GM12864 (cell line): ENCODE data around the gene ZNF546.

Experiments used
- DNase-seq: peaks from one replicate; pipeline ENCODE4 v3.0.0-alpha.2; 2011; ENCODE audit warnings: low read depth
- H3K4me3 ChIP-seq: 2 replicates; pipeline ENCODE4 v1.5.1; 2011; ENCODE audit warnings: mild to moderate bottlenecking, low read depth, low read length, control low read depth
- TF ChIP-seq, protein P1 (sequence below): IDR thresholded peaks from 2 replicates; pipeline ENCODE4 v1.5.1; 2011; ENCODE audit warnings: low read depth, mild to moderate bottlenecking, moderate library complexity, low read length, control low read depth, inconsistent platforms; ENCODE audit errors: missing control alignments

ZNF546 gene

DNA sequence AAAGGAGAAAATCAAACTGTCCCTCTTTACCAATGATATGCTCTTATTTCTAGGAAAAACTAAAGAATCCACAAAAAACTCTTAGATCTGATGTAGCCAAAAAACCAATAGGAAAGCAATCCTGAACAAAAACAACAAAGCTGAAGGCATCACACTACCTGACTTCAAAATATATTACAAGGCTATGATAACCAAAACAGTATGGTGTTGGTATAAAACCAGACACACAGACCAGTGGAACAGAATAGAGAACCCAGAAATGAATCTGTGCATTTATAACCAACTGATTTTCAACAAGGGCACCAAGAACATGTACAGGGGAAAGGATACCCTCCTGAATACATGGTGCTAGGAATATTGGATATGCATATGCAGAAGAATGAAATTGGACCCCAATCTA is 9.7 kb upstream of the ZNF546 start:
- no peak overlapping the region for H3K4me3 ChIP-seq
- DNase-seq, result no peak
- TF ChIP-seq, protein P1, sequence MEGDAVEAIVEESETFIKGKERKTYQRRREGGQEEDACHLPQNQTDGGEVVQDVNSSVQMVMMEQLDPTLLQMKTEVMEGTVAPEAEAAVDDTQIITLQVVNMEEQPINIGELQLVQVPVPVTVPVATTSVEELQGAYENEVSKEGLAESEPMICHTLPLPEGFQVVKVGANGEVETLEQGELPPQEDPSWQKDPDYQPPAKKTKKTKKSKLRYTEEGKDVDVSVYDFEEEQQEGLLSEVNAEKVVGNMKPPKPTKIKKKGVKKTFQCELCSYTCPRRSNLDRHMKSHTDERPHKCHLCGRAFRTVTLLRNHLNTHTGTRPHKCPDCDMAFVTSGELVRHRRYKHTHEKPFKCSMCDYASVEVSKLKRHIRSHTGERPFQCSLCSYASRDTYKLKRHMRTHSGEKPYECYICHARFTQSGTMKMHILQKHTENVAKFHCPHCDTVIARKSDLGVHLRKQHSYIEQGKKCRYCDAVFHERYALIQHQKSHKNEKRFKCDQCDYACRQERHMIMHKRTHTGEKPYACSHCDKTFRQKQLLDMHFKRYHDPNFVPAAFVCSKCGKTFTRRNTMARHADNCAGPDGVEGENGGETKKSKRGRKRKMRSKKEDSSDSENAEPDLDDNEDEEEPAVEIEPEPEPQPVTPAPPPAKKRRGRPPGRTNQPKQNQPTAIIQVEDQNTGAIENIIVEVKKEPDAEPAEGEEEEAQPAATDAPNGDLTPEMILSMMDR, result no peak

DNA sequence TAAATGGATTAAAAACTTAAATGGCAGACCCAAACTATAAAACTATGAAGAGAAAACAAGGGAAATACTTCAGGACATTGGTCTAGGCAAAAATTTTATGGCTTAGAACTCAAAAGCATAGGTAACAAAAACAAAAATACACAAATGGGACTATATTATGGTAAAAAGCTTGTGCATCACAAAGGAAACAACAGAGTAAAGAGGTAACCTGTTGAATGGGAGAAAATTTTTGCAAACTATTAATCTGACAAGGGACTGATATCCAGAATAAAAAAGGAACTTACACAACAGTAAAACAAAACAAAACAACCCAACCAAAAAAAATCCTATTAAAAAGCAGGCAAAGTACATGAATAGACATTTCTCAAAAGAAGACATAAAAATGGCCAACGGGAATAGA is 9.3 kb upstream of the ZNF546 start:
- no peak for DNase-seq
- TF ChIP-seq, protein P1, result no peak
- no peak overlapping the region for H3K4me3 ChIP-seq

DNA sequence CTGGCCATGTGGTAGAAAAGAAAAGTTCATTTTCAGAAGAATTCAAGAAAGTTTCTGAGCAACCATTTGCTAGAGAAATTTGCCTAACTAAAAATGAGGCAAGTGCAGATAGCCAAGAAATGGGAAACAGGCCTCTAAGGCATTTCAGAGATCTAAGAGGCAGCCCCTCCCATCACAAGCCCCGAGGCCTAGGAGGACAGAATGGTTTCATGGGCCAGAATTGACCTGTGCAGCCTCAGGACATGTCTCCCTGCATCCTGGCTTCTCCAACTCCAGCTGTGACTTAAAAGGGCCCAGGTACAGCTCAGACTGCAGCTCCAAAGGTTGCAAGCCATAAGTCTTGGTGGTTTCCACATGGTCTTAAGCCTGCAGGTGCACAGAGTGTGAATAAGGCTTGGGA is 3.3 kb upstream of the ZNF546 start:
- H3K4me3 ChIP-seq, result no peak overlapping the region
- DNase-seq, result no peak
- TF ChIP-seq, protein P1, result no peak

GRCh38 chr19:39994361-39994760 is 2.5 kb upstream of the ZNF546 start:
- no peak for DNase-seq
- H3K4me3 ChIP-seq, result no peak overlapping the region
- TF ChIP-seq, protein P1, result no peak

DNA sequence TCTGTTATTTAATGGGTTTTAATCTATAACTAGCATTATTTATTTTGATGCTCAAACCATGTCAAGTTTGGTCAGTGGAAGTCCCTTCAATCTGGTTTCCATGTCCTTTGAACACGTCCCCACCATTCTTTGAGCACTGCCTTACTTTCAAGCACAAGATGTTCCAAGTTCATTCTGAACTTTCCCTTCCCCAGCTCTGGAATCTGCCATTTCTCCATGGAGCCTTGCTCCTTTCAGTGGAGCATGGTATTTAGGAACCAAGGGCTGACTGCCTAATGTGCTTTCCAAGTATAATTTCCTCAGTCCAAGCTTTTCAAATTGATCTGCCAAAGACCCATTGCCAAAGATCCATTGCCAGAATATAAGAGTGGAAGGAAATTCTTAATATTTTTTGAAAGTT is 1.1 kb upstream of the ZNF546 start:
- no peak for DNase-seq
- H3K4me3 ChIP-seq, result peak overlapping the region; percentile 79
- TF ChIP-seq, protein P1, result no peak

DNA sequence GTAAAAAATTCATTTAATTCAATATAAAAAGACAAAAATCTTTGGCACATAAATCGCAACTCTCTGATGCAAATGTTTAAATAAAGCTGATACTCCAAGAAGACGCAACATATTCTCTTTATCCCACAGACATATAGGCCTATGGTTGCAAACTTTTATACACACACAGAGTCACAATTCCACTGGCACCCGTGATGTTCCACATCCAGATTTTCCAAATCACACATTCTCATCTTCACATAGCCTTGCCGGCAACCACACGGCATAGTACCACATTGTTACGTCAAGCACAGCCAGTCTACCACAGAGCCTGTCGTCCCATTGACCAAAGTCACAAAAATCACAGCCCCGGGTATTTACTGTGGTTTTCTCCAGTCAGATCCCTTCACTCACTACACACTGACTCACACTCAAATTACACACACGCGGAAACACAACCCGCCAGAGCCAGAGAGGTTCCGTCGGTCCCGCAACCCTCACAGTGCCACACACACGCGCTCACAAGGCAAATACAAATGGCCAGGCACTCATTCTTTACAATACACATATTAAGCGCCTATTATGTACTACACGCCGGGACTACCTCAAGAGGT is 546 bp upstream of the ZNF546 start:
- H3K4me3 ChIP-seq, result peak overlapping the region; percentile 79
- TF ChIP-seq, protein P1, result no peak
- peak; percentile 26 for DNase-seq

- TF ChIP-seq, protein P1, result no peak
- peak overlapping the region; percentile 79 for H3K4me3 ChIP-seq
- DNase-seq, result no peak
Measured at GRCh38 chr19:39997638-39998216, 867 bp downstream of the ZNF546 start.
